ENCODE results near the gene ABCC1.

ABCC1 gene

DNA sequence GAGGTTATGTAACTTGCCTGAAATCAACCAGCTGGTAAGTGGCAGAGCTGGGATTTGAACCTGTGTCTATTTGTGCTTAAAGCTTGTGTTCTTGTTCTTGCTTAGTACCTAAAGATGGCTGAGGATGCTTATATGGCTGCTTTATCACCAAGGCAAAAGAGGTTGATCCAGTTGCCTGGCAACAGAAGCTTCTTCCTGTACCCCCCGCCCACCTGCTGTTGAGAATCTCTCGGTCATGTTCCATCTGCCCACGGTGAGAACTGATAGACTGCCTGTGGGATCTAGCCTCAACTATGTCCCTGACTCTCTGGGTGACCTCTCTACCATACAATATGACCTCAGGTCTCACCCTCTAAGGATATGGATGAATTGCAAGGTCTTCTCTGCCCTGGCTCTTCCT, 213.2 kb downstream of the ABCC1 start:
- TF ChIP-seq, protein P1, sequence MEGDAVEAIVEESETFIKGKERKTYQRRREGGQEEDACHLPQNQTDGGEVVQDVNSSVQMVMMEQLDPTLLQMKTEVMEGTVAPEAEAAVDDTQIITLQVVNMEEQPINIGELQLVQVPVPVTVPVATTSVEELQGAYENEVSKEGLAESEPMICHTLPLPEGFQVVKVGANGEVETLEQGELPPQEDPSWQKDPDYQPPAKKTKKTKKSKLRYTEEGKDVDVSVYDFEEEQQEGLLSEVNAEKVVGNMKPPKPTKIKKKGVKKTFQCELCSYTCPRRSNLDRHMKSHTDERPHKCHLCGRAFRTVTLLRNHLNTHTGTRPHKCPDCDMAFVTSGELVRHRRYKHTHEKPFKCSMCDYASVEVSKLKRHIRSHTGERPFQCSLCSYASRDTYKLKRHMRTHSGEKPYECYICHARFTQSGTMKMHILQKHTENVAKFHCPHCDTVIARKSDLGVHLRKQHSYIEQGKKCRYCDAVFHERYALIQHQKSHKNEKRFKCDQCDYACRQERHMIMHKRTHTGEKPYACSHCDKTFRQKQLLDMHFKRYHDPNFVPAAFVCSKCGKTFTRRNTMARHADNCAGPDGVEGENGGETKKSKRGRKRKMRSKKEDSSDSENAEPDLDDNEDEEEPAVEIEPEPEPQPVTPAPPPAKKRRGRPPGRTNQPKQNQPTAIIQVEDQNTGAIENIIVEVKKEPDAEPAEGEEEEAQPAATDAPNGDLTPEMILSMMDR (conservative IDR thresholded peaks at IDR 0.05; ENCODE audit: low read length): no peak

GRCh38 chr16:16163109-16163508, 213.7 kb downstream of the ABCC1 start:
- TF ChIP-seq, protein P1 (conservative IDR thresholded peaks at IDR 0.05; ENCODE audit: low read length): no peak
- DNase-seq (ENCODE audit: low read depth): no peak
- H3K4me3 ChIP-seq (ENCODE audit: low read length): no peak overlapping the region

More for the DNA sequence above, 213.2 kb downstream of the ABCC1 start:
- DNase-seq (ENCODE audit: low read depth): no peak
- no peak overlapping the region for H3K4me3 ChIP-seq (ENCODE audit: low read length)

GRCh38 chr16:16163571-16163970, 214.2 kb downstream of the ABCC1 start:
- H3K4me3 ChIP-seq (ENCODE audit: low read length): no peak overlapping the region
- DNase-seq (ENCODE audit: low read depth): no peak
- TF ChIP-seq, protein P1 (conservative IDR thresholded peaks at IDR 0.05; ENCODE audit: low read length): no peak

DNA sequence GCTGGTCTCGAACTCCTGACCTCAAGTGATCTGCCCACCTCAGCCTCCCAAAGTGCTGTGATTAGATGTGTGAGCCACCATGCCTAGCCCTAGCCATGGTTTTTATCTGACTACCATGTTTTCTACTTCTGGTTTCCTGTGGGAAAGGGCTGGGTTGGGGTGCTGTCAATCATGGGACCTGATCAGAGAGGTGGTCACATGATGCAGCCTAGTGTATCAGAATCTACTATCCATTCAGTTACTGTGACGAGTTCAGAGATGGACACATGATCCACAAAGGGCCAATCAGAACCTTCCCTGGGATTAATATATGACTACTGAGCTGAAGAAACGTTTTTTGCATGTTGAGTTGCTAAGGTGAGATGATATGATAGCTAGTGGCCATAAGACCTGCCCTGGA, 214.8 kb downstream of the ABCC1 start:
- no peak for DNase-seq (ENCODE audit: low read depth)
- TF ChIP-seq, protein P1 (conservative IDR thresholded peaks at IDR 0.05; ENCODE audit: low read length): no peak
- H3K4me3 ChIP-seq (ENCODE audit: low read length): no peak overlapping the region

DNA sequence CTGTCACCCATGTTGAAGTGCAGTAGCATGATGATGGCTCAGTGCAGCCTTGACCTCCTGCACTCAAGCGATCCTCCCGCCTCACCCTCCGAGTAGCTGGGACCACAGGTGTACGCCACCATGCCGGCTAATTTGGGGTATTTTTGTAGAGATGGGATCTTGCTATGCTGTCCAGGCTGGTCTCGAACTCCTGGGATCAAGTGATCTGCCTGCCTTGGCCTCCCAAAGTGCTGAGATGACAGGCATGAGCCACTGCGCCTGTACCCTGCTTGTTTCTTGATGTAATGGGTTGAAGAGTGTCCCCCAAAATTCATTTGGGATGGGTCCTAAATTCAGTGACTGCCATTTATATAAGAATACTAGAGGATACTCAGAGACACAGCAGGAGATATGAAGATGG, 216.7 kb downstream of the ABCC1 start:
- DNase-seq (ENCODE audit: low read depth): no peak
- no peak overlapping the region for H3K4me3 ChIP-seq (ENCODE audit: low read length)
- TF ChIP-seq, protein P1 (conservative IDR thresholded peaks at IDR 0.05; ENCODE audit: low read length): no peak

- TF ChIP-seq, protein P1 (conservative IDR thresholded peaks at IDR 0.05; ENCODE audit: low read length): no peak
- H3K4me3 ChIP-seq (ENCODE audit: low read length): no peak overlapping the region
- no peak for DNase-seq (ENCODE audit: low read depth)
Observed at GRCh38 chr16:16166949-16167348, 217.5 kb downstream of the ABCC1 start.

- no peak for DNase-seq (ENCODE audit: low read depth)
- TF ChIP-seq, protein P1 (conservative IDR thresholded peaks at IDR 0.05; ENCODE audit: low read length): no peak
- no peak overlapping the region for H3K4me3 ChIP-seq (ENCODE audit: low read length)
Observed at GRCh38 chr16:16167927-16168326, 218.5 kb downstream of the ABCC1 start.

Data from AG10803 (cell line).